ENCODE measurements around the gene PTHLH. TPM values are rescaled to one million over a fixed set of nuclear protein-coding genes. Genes with fewer than 3 reads are reported as not detected.

The PTHLH gene
- total and polyA plus RNA-seq, 2 donors from 2014 or later, result 0.72 TPM; not detected in 1

GRCh38 chr12:27970401-27971120 is 2.0 kb downstream of the PTHLH start:
- Histone ChIP-seq H3K27me3 (ENCODE audit: control insufficient read depth, insufficient read depth, low read length) (peaks cover 49% of the 10 kb centered on the region), H3K9me3 (ENCODE audit: control insufficient read depth in 2 of 3, insufficient read depth in 1 of 3, low read length in 3 of 3) (no peaks in the 10 kb centered on the region), H3K4me3 (ENCODE audit: low read length in 3 of 3) (peak overlapping the region in 1 of 3 donors; percentile 38), H3K4me1 (ENCODE audit: control insufficient read depth in 2 of 3, insufficient read depth in 2 of 3, low read depth in 1 of 3, low read length in 3 of 3) (peaks cover 0 to 9% (median 3%) of the 10 kb centered on the region in 3 donors), H3K9ac (ENCODE audit: low read length in 3 of 3) (no peak overlapping the region), H3K36me3 (ENCODE audit: control insufficient read depth in 2 of 3, insufficient read depth in 3 of 3, low read length in 3 of 3) (no peaks in the 10 kb centered on the region), H3K27ac (ENCODE audit: low read depth in 2 of 2, low read length in 2 of 2) (no peak overlapping the region)
- intact Hi-C loops (cut with DNase I), result no loop called here
- FAIRE-seq (no peak), DNase-seq (peak; percentile 35 to 75 (median 57))
- no peak for TF ChIP-seq CTCF (IDR thresholded peaks at IDR 0.05; ENCODE audit: borderline replicate concordance, extremely low read depth, insufficient read depth)

GRCh38 chr12:27969624-27970400 is 2.7 kb downstream of the PTHLH start:
- no peaks in the 10 kb centered on the region for H3K36me3 ChIP-seq (ENCODE audit: control insufficient read depth in 2 of 3, insufficient read depth in 3 of 3, low read length in 3 of 3)
- no peak for FAIRE-seq
- peak; percentile 78 to 83 (median 79) for DNase-seq
- H3K27ac ChIP-seq (ENCODE audit: low read depth in 2 of 2, low read length in 2 of 2), result no peak overlapping the region
- peak overlapping the region; percentile 33 to 71 (median 47) for H3K4me3 ChIP-seq (ENCODE audit: low read length in 3 of 3)
- peak; percentile 23 for TF ChIP-seq CTCF (IDR thresholded peaks at IDR 0.05; ENCODE audit: borderline replicate concordance, extremely low read depth, insufficient read depth)
- intact Hi-C loops (cut with DNase I), result no loop called here
- peak overlapping the region in 1 of 3 donors; percentile 39 for H3K9ac ChIP-seq (ENCODE audit: low read length in 3 of 3)
- peaks cover 49% of the 10 kb centered on the region for H3K27me3 ChIP-seq (ENCODE audit: control insufficient read depth, insufficient read depth, low read length)
- peaks cover 0 to 9% (median 3%) of the 10 kb centered on the region in 3 donors for H3K4me1 ChIP-seq (ENCODE audit: control insufficient read depth in 2 of 3, insufficient read depth in 2 of 3, low read depth in 1 of 3, low read length in 3 of 3)
- no peaks in the 10 kb centered on the region for H3K9me3 ChIP-seq (ENCODE audit: control insufficient read depth in 2 of 3, insufficient read depth in 1 of 3, low read length in 3 of 3)

- H3K27me3 ChIP-seq (ENCODE audit: control insufficient read depth, insufficient read depth, low read length), result peaks cover 43% of the 10 kb centered on the region
- FAIRE-seq, result no peak
These were observed 3.4 kb downstream of the PTHLH start for GRCh38 chr12:27968972-27969623.

More at GRCh38 chr12:27968972-27969623, 3.4 kb downstream of the PTHLH start:
- Histone ChIP-seq H3K9ac (ENCODE audit: low read length in 3 of 3) (no peak overlapping the region), H3K4me3 (ENCODE audit: low read length in 3 of 3) (peak overlapping the region in 2 of 3 donors; percentile 47 to 71), H3K36me3 (ENCODE audit: control insufficient read depth in 2 of 3, insufficient read depth in 3 of 3, low read length in 3 of 3) (no peaks in the 10 kb centered on the region), H3K9me3 (ENCODE audit: control insufficient read depth in 2 of 3, insufficient read depth in 1 of 3, low read length in 3 of 3) (no peaks in the 10 kb centered on the region), H3K4me1 (ENCODE audit: control insufficient read depth in 2 of 3, insufficient read depth in 2 of 3, low read depth in 1 of 3, low read length in 3 of 3) (peaks cover 0 to 9% (median 3%) of the 10 kb centered on the region in 3 donors), H3K27ac (ENCODE audit: low read depth in 2 of 2, low read length in 2 of 2) (no peak overlapping the region)
- DNase-seq, result peak in 4 of 5 donors; percentile 49 to 76 (median 56)
- intact Hi-C loops (cut with DNase I), result no loop called here
- no peak for TF ChIP-seq CTCF (IDR thresholded peaks at IDR 0.05; ENCODE audit: borderline replicate concordance, extremely low read depth, insufficient read depth)

Data from kidney (tissue), 14 donors.